ENCODE results near the gene RXRG. TPM values are rescaled to one million over a fixed set of nuclear protein-coding genes. Genes with fewer than 3 reads are reported as not detected.

Gene RXRG
- total and polyA plus RNA-seq, 7 donors, result 2.8 to 45.9 (median 12.8) TPM

GRCh38 chr1:165395901-165396300 is 49.0 kb downstream of the RXRG start:
- no peaks in the 10 kb centered on the region for H3K36me3 ChIP-seq (ENCODE audit: insufficient read depth in 1 of 2, low read depth in 1 of 2)
- no peak overlapping the region for H3K27ac ChIP-seq
- intact Hi-C loops (cut with DNase I), result loop anchor here in 1 of 2 donors (10.0 kb wide), 1 partner anchor 519 kb away; no protein-coding TSS in a partner anchor
- no peak overlapping the region for H3K4me3 ChIP-seq
- ATAC-seq (no peak), DNase-seq (no peak)
- no peaks in the 10 kb centered on the region for H3K9me3 ChIP-seq
- WGBS, 3 donors, result 87 to 92% (median 87%) methylated on average over 4 of the region's 4 CpGs
- no peaks in the 10 kb centered on the region for H3K4me1 ChIP-seq
- H3K27me3 ChIP-seq (ENCODE audit: insufficient read depth in 3 of 3, low read length in 2 of 3), result no peaks in the 10 kb centered on the region
- TF ChIP-seq CTCF (IDR thresholded peaks at IDR 0.05), result no peak

GRCh38 chr1:165395478-165395877 is 49.4 kb downstream of the RXRG start:
- DNase-seq (no peak), ATAC-seq (no peak)
- Histone ChIP-seq H3K4me1 (no peaks in the 10 kb centered on the region), H3K27me3 (ENCODE audit: insufficient read depth in 3 of 3, low read length in 2 of 3) (no peaks in the 10 kb centered on the region), H3K4me3 (no peak overlapping the region), H3K9me3 (no peaks in the 10 kb centered on the region), H3K36me3 (ENCODE audit: insufficient read depth in 1 of 2, low read depth in 1 of 2) (no peaks in the 10 kb centered on the region), H3K27ac (no peak overlapping the region)
- intact Hi-C loops (cut with DNase I), result loop anchor here in 1 of 2 donors (10.0 kb wide), 1 partner anchor 519 kb away; no protein-coding TSS in a partner anchor
- TF ChIP-seq CTCF (IDR thresholded peaks at IDR 0.05), result no peak

- Histone ChIP-seq H3K36me3 (ENCODE audit: insufficient read depth in 1 of 2, low read depth in 1 of 2) (no peaks in the 10 kb centered on the region), H3K4me1 (no peaks in the 10 kb centered on the region), H3K27ac (no peak overlapping the region), H3K4me3 (peak overlapping the region; percentile 23), H3K27me3 (ENCODE audit: insufficient read depth in 3 of 3, low read length in 2 of 3) (no peaks in the 10 kb centered on the region), H3K9me3 (no peaks in the 10 kb centered on the region)
- TF ChIP-seq CTCF (IDR thresholded peaks at IDR 0.05), result peak; percentile 92
- WGBS, 3 donors, result 17 to 22% (median 18%) methylated on average over 19 of the region's 19 CpGs
- DNase-seq, result peak; percentile 89 to 93
- intact Hi-C loops (cut with DNase I), result loop anchor here in 1 of 2 donors (2.0 to 10.0 kb wide), 2 partner anchors 200 to 522 kb away; no protein-coding TSS in a partner anchor
- ATAC-seq, result peak; percentile 93 to 96 (median 94)
Measured at GRCh38 chr1:165392634-165393571, 52.0 kb downstream of the RXRG start.

GRCh38 chr1:165389609-165390008 is 55.3 kb downstream of the RXRG start:
- no peaks in the 10 kb centered on the region for H3K27me3 ChIP-seq (ENCODE audit: insufficient read depth in 3 of 3, low read length in 2 of 3)
- no peak overlapping the region for H3K27ac ChIP-seq
- no peaks in the 10 kb centered on the region for H3K9me3 ChIP-seq
- H3K36me3 ChIP-seq (ENCODE audit: insufficient read depth in 1 of 2, low read depth in 1 of 2), result no peaks in the 10 kb centered on the region
- H3K4me3 ChIP-seq, result no peak overlapping the region
- no peaks in the 10 kb centered on the region for H3K4me1 ChIP-seq
- WGBS, 3 donors, result 92 to 99% (median 93%) methylated on average over 2 of the region's 2 CpGs
- ATAC-seq, result no peak
- TF ChIP-seq CTCF (IDR thresholded peaks at IDR 0.05), result no peak
- DNase-seq, result no peak
- intact Hi-C loops (cut with DNase I), result loop anchor here in 1 of 2 donors (10.0 kb wide), 1 partner anchor 525 kb away; no protein-coding TSS in a partner anchor
